Prostate gland (tissue), 2 donors: ENCODE data around the gene IP6K1.

Experiments used
- CTCF ChIP-seq, 4 experiments: fragments of 200-600 bp in 2 of 4; fragments of 450-650 bp in 2 of 4; sonication (generic) in 2 of 4; IDR thresholded peaks; 1 replicate in 3 of 4; 2 replicates in 1 of 4; pipeline ENCODE4 v1.5.1; 2016 to 2019; ENCODE audit warnings: antibody characterized with exemption in 4 of 4, mild to moderate bottlenecking in 2 of 4, moderate library complexity in 2 of 4
- POLR2A ChIP-seq: fragments of 450-650 bp; IDR thresholded peaks from one replicate; pipeline ENCODE4 v1.6.1; 2016; ENCODE audit warnings: antibody characterized with exemption, mild to moderate bottlenecking
- POLR2AphosphoS5 ChIP-seq: sonication (generic); formaldehyde crosslinking; IDR thresholded peaks from one replicate; pipeline ENCODE4 v1.6.1; 2017; ENCODE audit warnings: antibody characterized with exemption

- TF ChIP-seq POLR2A (no peak), CTCF (IDR thresholded peaks at IDR 0.05) (no peak), POLR2AphosphoS5 (no peak)
These were observed 16.9 kb downstream of the IP6K1 start for GRCh38 chr3:49769286-49769915.
